RWPE2 (cell line): Measurements from ENCODE around the gene POGLUT2.

Experiments
- ATAC-seq: fragments of 200-7000 bp; cut with Tn5 transposase; 3 replicates; pipeline ENCODE4 v1.9.1; 2021; ENCODE audit warnings: low read depth
- DNase-seq: peaks from one replicate; pipeline ENCODE4 v3.0.0-alpha.2; 2020; ENCODE audit warnings: low spot score
- H3K27ac ChIP-seq: fragments of 450-650 bp; 2 replicates; pipeline ENCODE4 v1.5.1; 2017; ENCODE audit warnings: mild to moderate bottlenecking; ENCODE audit not compliant: poor library complexity, severe bottlenecking
- H3K27me3 ChIP-seq: fragments of 250-450 bp; sonication (Bioruptor Pico); 2 replicates; pipeline ENCODE4 v1.5.1; 2021; ENCODE audit warnings: mild to moderate bottlenecking, moderate library complexity; ENCODE audit not compliant: insufficient read depth, poor library complexity, severe bottlenecking
- H3K36me3 ChIP-seq: fragments of 250-450 bp; sonication (Bioruptor Pico); 2 replicates; pipeline ENCODE4 v1.5.1; 2020; ENCODE audit warnings: low read depth, mild to moderate bottlenecking, moderate library complexity
- H3K4me1 ChIP-seq: fragments of 250-450 bp; sonication (Bioruptor Pico); 2 replicates; pipeline ENCODE4 v1.5.1; 2021; ENCODE audit warnings: mild to moderate bottlenecking, moderate library complexity; ENCODE audit not compliant: insufficient read depth, poor library complexity, severe bottlenecking
- H3K4me3 ChIP-seq: fragments of 250-450 bp; sonication (Bioruptor Pico); 2 replicates; pipeline ENCODE4 v1.5.1; 2021; ENCODE audit warnings: mild to moderate bottlenecking, moderate library complexity; ENCODE audit not compliant: severe bottlenecking
- H3K9me3 ChIP-seq: fragments of 250-450 bp; sonication (Bioruptor Pico); 2 replicates; pipeline ENCODE4 v1.5.1; 2021; ENCODE audit warnings: mild to moderate bottlenecking, moderate library complexity; ENCODE audit not compliant: severe bottlenecking
- TF ChIP-seq, protein P1 (sequence below): fragments of 450-650 bp; IDR thresholded peaks from one replicate; pipeline ENCODE4 v1.5.1; 2017; ENCODE audit warnings: mild to moderate bottlenecking, moderate library complexity; ENCODE audit not compliant: poor library complexity, severe bottlenecking

Gene POGLUT2

DNA sequence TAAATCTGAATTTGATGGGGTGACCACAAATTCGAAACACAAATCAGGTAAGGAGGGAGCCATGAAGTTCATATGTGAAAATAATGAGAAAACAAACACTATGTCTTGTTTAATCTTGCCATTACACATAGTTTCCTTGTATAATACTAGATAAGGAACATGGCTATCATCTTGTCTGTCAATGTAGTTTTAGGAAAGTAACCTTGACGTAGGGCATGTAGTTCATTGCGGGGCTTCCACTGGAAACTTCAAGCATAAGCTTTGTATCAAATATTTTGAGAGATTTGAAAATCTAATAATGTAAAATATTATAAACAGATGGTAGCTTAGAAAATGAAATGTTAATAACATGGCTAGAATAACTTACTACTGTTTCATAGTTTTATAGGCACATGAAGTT, 8.9 kb upstream of the POGLUT2 start:
- peaks cover 7% of the 10 kb centered on the region for H3K4me1 ChIP-seq
- ATAC-seq, result no peak
- H3K36me3 ChIP-seq, result peaks cover 61% of the 10 kb centered on the region
- no peaks in the 10 kb centered on the region for H3K9me3 ChIP-seq
- H3K27me3 ChIP-seq, result no peaks in the 10 kb centered on the region
- H3K27ac ChIP-seq, result no peak overlapping the region
- no peak overlapping the region for H3K4me3 ChIP-seq
- TF ChIP-seq, protein P1, sequence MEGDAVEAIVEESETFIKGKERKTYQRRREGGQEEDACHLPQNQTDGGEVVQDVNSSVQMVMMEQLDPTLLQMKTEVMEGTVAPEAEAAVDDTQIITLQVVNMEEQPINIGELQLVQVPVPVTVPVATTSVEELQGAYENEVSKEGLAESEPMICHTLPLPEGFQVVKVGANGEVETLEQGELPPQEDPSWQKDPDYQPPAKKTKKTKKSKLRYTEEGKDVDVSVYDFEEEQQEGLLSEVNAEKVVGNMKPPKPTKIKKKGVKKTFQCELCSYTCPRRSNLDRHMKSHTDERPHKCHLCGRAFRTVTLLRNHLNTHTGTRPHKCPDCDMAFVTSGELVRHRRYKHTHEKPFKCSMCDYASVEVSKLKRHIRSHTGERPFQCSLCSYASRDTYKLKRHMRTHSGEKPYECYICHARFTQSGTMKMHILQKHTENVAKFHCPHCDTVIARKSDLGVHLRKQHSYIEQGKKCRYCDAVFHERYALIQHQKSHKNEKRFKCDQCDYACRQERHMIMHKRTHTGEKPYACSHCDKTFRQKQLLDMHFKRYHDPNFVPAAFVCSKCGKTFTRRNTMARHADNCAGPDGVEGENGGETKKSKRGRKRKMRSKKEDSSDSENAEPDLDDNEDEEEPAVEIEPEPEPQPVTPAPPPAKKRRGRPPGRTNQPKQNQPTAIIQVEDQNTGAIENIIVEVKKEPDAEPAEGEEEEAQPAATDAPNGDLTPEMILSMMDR, result no peak
- no peak for DNase-seq

DNA sequence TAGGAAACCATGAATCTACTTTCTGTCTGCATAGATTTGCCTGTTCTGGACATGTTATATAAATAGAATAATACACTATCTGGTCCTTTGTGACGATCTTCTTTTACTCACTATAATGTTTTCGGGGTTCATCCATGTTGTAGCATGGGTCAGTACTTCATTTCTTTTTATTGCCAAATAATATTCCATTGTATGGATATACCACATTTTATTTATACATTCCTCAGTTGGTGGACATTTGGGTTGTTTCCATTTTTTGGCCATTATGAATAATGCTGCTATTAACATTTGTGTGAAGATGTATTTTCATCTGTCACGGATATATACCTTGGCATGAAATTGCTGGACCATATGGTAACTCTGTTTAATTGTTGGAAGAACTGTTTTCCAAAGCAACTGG, 6.9 kb upstream of the POGLUT2 start:
- no peak for ATAC-seq
- H3K27ac ChIP-seq, result no peak overlapping the region
- H3K4me3 ChIP-seq, result no peak overlapping the region
- no peaks in the 10 kb centered on the region for H3K9me3 ChIP-seq
- H3K4me1 ChIP-seq, result peaks cover 11% of the 10 kb centered on the region
- no peaks in the 10 kb centered on the region for H3K27me3 ChIP-seq
- no peak for DNase-seq
- TF ChIP-seq, protein P1, result no peak
- peaks cover 42% of the 10 kb centered on the region for H3K36me3 ChIP-seq

DNA sequence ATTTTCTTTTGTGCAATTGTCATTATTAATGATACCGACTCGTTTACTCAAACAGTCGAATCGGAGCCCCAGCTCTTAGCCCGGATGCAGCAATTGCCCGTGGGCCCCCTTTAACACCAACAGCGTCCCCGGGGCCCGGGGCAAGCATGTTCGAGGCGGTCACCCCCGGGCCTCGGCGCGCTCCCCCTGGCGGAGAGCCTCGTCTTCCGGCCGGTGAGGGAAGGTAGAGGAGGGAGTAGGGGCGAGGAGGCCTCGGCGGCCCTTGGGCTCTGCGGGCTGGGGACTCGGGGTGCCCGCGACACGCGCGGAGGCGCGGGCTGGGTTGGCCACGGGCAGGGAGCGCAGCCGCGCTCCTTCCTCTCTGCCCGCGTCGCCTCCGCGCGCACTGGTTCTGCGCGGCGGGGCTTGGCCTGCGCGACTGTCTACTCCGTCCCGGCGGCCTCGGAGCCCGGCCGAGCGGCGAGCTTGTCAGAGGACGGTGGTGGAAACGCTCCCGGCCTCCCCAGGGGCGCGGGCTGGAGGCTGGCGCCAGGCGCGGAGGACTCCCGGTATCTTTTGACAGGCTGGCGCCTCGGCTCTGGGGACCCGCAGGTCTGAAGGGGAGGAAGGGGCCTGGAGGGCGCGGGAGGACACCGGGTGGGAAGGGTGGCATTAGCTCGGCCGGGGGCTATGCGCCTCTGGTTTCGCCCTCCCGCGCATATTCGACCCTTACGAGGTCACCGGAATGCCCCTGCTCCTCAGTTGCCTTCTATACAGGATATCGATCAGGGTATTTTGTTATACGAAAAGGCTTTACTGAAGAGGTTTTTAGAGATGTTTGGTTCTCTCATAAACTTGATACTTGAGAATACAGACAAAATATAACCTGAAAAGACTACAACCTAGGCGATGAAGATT, 1.6 kb upstream of the POGLUT2 start:
- peak; percentile 78 for DNase-seq

DNA sequence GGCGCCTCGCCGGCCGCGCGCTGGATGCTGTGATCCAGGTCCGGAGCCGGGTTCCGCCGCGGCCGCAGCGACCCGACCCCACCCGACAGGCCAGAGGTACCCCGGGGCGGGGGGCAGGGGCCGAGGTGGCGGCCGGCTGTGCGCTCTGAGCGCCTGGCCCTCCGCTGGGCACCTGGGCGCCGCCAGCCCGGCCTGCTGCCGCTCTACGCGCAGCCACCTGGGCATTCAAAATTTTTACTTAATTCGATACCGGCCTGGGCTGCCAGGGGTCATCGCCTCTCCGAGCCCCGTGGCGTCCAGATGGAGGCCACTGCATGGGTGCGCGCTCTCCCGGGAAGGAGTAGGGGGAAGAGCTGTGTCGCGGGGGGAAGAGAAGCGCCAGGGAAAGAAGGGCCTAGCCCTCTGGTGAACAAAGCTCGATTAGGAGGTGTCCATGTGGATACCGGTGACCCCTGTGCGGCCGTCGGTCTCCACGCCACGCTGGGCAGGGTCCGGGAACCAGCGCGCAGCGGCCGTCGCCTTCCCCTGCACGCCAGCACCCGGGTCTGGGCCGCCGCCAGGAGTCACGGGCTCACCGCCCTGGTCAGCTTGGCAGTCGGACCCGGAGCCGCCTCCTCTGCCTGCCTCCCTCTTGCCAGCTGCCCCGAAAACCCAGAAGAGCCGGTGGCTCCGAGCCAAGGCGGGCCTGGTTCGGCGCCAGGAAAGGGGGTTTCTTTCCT, 809 bp upstream of the POGLUT2 start:
- Histone ChIP-seq H3K27me3 (no peaks in the 10 kb centered on the region), H3K4me3 (peak overlapping the region; percentile 52), H3K9me3 (no peaks in the 10 kb centered on the region), H3K36me3 (peaks cover 3% of the 10 kb centered on the region; the same call in 1 of the 2 replicates), H3K4me1 (peaks cover 21% of the 10 kb centered on the region), H3K27ac (peak overlapping the region; percentile 73)
- TF ChIP-seq, protein P1, result no peak
- peak; percentile 8 for ATAC-seq
- DNase-seq, result peak; percentile 59

More for the DNA sequence above, 1.6 kb upstream of the POGLUT2 start:
- ATAC-seq, result peak; percentile 71
- Histone ChIP-seq H3K27me3 (no peaks in the 10 kb centered on the region), H3K36me3 (peaks cover 5% of the 10 kb centered on the region), H3K27ac (peak overlapping the region; percentile 73), H3K4me3 (peak overlapping the region; percentile 52), H3K4me1 (peaks cover 21% of the 10 kb centered on the region), H3K9me3 (no peaks in the 10 kb centered on the region)
- TF ChIP-seq, protein P1, result peak; percentile 91
